ENCODE measurements around the gene IGFBP6.

DNA sequence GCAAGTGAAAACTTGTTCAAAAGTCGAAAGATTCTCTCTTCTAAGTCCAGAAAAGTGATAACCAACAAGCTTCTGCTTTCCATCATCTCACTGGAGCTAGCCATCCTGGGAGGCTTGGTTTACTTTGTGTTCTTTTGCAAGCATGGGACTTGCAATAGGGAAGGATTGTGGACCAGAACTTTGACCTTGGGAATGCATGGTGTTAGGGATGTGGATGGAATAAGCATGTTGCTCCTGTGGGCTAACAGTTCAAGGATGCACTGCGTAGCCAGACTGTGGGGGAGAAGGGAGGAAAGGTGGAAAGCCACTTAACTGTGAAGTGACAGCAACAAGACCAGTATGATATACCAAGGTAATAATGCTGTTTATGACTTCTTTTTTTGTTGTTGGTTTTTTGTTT lies 34.4 kb downstream of the IGFBP6 start:
- no peak for TF ChIP-seq POLR2A (IDR thresholded peaks at IDR 0.05)
- TF ChIP-seq, protein P1, sequence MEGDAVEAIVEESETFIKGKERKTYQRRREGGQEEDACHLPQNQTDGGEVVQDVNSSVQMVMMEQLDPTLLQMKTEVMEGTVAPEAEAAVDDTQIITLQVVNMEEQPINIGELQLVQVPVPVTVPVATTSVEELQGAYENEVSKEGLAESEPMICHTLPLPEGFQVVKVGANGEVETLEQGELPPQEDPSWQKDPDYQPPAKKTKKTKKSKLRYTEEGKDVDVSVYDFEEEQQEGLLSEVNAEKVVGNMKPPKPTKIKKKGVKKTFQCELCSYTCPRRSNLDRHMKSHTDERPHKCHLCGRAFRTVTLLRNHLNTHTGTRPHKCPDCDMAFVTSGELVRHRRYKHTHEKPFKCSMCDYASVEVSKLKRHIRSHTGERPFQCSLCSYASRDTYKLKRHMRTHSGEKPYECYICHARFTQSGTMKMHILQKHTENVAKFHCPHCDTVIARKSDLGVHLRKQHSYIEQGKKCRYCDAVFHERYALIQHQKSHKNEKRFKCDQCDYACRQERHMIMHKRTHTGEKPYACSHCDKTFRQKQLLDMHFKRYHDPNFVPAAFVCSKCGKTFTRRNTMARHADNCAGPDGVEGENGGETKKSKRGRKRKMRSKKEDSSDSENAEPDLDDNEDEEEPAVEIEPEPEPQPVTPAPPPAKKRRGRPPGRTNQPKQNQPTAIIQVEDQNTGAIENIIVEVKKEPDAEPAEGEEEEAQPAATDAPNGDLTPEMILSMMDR (IDR thresholded peaks at IDR 0.05): no peak
- no peak for TF ChIP-seq POLR2AphosphoS5 (IDR thresholded peaks at IDR 0.05)

Measured in sigmoid colon (tissue), 4 donors.